HepG2 (cell line): ENCODE data around the gene ZPR1. TPM values are rescaled to one million over a fixed set of nuclear protein-coding genes. Genes with fewer than 3 reads are reported as not detected.

Source experiments
- CC2D1A ChIP-seq: sonication (generic); formaldehyde crosslinking; IDR thresholded peaks from 2 replicates; pipeline ENCODE4 v1.8.1; 2023; ENCODE audit warnings: mild to moderate bottlenecking, missing genetic modification reagents
- ERF ChIP-seq: IDR thresholded peaks from 2 replicates; pipeline ENCODE4 v1.6.1; 2018; ENCODE audit warnings: missing biosample characterization, missing genetic modification reagents
- FIP1L1 ChIP-seq: fragments of 200-400 bp; formaldehyde crosslinking; IDR thresholded peaks from 2 replicates; pipeline ENCODE4 v1.6.1; 2018; ENCODE audit warnings: low read depth, mild to moderate bottlenecking, low read length, moderate library complexity, borderline replicate concordance; ENCODE audit not compliant: insufficient read depth
- MTF1 ChIP-seq: sonication (generic); formaldehyde crosslinking; IDR thresholded peaks from 2 replicates; pipeline ENCODE4 v1.5.0; 2020; ENCODE audit warnings: missing genetic modification reagents
- NFAT5 ChIP-seq: sonication (generic); formaldehyde crosslinking; IDR thresholded peaks from 2 replicates; pipeline ENCODE4 v1.4.0; 2020; ENCODE audit warnings: missing genetic modification reagents
- NFE2L2 ChIP-seq: fragments of 150-350 bp; IDR thresholded peaks from 2 replicates; pipeline ENCODE4 v1.6.1; 2014; ENCODE audit warnings: low read length
- NFIB ChIP-seq: sonication (generic); formaldehyde crosslinking; IDR thresholded peaks from 2 replicates; pipeline ENCODE4 v1.9.0; 2021; ENCODE audit warnings: missing genetic modification reagents, mild to moderate bottlenecking, borderline replicate concordance
- SAFB2 ChIP-seq: sonication (generic); formaldehyde crosslinking; IDR thresholded peaks from 2 replicates; pipeline ENCODE4 v1.5.1; 2020; ENCODE audit warnings: missing genetic modification reagents, low read depth, mild to moderate bottlenecking, borderline replicate concordance
- ZC3H13 ChIP-seq: sonication (generic); formaldehyde crosslinking; IDR thresholded peaks from 2 replicates; pipeline ENCODE4 v1.8.1; 2023; ENCODE audit warnings: mild to moderate bottlenecking, missing genetic modification reagents, moderate library complexity
- ZNF232 ChIP-seq: sonication (generic); formaldehyde crosslinking; IDR thresholded peaks from 2 replicates; pipeline ENCODE4 v1.4.0; 2020; ENCODE audit warnings: missing genetic modification reagents, borderline replicate concordance
- ZNF30 ChIP-seq: sonication (generic); formaldehyde crosslinking; IDR thresholded peaks from 2 replicates; pipeline ENCODE4 v1.5.0; 2020; ENCODE audit warnings: mild to moderate bottlenecking, missing genetic modification reagents
- ZNF580 ChIP-seq: IDR thresholded peaks from 2 replicates; pipeline ENCODE4 v1.6.1; 2016; ENCODE audit warnings: low read depth, borderline replicate concordance
- ZNF724P ChIP-seq: sonication (generic); formaldehyde crosslinking; IDR thresholded peaks from 2 replicates; pipeline ENCODE4 v1.8.0; 2022; ENCODE audit warnings: missing genetic modification reagents, borderline replicate concordance
- ZNF740 ChIP-seq: sonication (generic); formaldehyde crosslinking; IDR thresholded peaks from 2 replicates; pipeline ENCODE4 v1.4.0; 2020; ENCODE audit warnings: missing genetic modification reagents
- ZNF747 ChIP-seq: sonication (generic); formaldehyde crosslinking; IDR thresholded peaks from 2 replicates; pipeline ENCODE4 v1.8.1; 2023; ENCODE audit warnings: missing genetic modification reagents, mild to moderate bottlenecking, borderline replicate concordance
- ZNF782 ChIP-seq: sonication (generic); formaldehyde crosslinking; IDR thresholded peaks from 2 replicates; pipeline ENCODE4 v1.4.0; 2020; ENCODE audit warnings: missing genetic modification reagents, mild to moderate bottlenecking, borderline replicate concordance
- polyA plus RNA-seq, 8 experiments: library from polyadenylated mRNA; depleted of rRNA in 3 of 8; stranded (reverse) in 7 of 8; unstranded in 1 of 8; fragments of >200 nt; fragmentation: Illumina TruSeq in 4 of 8; extraction: Trizol in 4 of 8; gene quantifications; 2 replicates each; pipeline versions ENCODE4 v1.2.1 to v1.2.3, GENCODE V29; 2011 to 2016; ENCODE audit warnings: low read depth in 4 of 8, missing spikeins in 1 of 8, mixed read lengths in 1 of 8; ENCODE audit not compliant: insufficient read depth in 1 of 8
- total RNA-seq, 5 experiments: library from RNA; depleted of rRNA; stranded (reverse); fragments of >200 nt; fragmentation: Illumina TruSeq; extraction: Trizol; gene quantifications; 2 replicates each; pipeline ENCODE4 v1.2.3, GENCODE V29; 2016; ENCODE audit warnings: low read depth in 1 of 5
- TF ChIP-seq, protein P1 (sequence below): sonication (generic); formaldehyde crosslinking; IDR thresholded peaks from 2 replicates; pipeline ENCODE4 v1.5.0; 2020; ENCODE audit warnings: mild to moderate bottlenecking, missing genetic modification reagents
- TF ChIP-seq, protein P2 (sequence below): sonication (generic); formaldehyde crosslinking; IDR thresholded peaks from 2 replicates; pipeline ENCODE4 v1.5.0; 2020; ENCODE audit warnings: mild to moderate bottlenecking, missing genetic modification reagents

Gene ZPR1
- total and polyA plus RNA-seq, 2 of the 13 experiments (the other 11 are each of a cell fraction or from before 2014, with no cell fraction given): 40.0 to 79.3 TPM

DNA sequence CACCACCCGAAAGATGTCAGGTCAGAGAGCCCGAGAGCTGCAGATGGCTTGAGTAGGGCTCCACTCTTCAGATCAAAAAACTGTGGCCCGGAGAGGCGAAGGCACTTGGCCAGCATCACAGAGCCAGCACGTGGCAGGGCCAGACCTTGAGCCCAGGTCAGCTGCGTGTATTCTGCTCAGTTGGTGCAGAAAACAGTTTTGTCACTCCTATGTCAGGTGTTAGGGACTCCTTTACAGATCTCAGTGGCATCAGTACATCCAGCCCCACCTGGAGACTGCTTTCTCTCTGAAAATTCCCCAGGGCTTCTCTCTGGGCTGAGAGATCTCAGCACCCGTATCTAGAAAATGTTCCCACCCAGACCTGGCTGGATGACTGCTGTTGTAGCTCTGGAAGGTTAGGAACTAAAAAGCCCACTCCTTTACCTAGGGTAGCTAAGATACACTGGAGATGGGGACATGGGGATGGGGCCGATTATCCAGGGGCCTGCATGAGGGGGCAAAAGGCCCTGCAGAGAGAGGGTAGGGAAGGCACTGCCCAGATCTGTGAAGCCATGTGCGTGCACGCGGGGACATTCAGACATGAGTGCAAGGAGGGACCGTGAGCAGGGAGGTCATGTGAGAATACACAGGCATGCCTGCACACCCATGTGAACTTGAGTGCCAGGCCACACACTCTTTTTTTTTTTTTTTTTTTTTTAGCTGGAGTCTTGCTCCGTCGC is 46.2 kb upstream of the ZPR1 start (continued):
- TF ChIP-seq NFAT5: no peak; the same call in 1 of the 2 replicates
- TF ChIP-seq ZNF740 (CRISPR knock-in tag): peak; percentile 51; the same call in 1 of the 2 replicates
- peak; percentile 80 for TF ChIP-seq ERF (CRISPR knock-in tag)
- peak; percentile 54; the same call in 1 of the 2 replicates for TF ChIP-seq ZNF782 (CRISPR knock-in tag)
- no peak for TF ChIP-seq CC2D1A (CRISPR knock-in tag)
- TF ChIP-seq, protein P1, sequence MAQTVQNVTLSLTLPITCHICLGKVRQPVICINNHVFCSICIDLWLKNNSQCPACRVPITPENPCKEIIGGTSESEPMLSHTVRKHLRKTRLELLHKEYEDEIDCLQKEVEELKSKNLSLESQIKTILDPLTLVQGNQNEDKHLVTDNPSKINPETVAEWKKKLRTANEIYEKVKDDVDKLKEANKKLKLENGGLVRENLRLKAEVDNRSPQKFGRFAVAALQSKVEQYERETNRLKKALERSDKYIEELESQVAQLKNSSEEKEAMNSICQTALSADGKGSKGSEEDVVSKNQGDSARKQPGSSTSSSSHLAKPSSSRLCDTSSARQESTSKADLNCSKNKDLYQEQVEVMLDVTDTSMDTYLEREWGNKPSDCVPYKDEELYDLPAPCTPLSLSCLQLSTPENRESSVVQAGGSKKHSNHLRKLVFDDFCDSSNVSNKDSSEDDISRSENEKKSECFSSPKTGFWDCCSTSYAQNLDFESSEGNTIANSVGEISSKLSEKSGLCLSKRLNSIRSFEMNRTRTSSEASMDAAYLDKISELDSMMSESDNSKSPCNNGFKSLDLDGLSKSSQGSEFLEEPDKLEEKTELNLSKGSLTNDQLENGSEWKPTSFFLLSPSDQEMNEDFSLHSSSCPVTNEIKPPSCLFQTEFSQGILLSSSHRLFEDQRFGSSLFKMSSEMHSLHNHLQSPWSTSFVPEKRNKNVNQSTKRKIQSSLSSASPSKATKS (CRISPR knock-in tag): no peak
- 0 out of 2 replicates have a peak, but pooled peaks have one; percentile 3 for TF ChIP-seq ZNF580 (CRISPR knock-in tag)
- TF ChIP-seq, protein P2, sequence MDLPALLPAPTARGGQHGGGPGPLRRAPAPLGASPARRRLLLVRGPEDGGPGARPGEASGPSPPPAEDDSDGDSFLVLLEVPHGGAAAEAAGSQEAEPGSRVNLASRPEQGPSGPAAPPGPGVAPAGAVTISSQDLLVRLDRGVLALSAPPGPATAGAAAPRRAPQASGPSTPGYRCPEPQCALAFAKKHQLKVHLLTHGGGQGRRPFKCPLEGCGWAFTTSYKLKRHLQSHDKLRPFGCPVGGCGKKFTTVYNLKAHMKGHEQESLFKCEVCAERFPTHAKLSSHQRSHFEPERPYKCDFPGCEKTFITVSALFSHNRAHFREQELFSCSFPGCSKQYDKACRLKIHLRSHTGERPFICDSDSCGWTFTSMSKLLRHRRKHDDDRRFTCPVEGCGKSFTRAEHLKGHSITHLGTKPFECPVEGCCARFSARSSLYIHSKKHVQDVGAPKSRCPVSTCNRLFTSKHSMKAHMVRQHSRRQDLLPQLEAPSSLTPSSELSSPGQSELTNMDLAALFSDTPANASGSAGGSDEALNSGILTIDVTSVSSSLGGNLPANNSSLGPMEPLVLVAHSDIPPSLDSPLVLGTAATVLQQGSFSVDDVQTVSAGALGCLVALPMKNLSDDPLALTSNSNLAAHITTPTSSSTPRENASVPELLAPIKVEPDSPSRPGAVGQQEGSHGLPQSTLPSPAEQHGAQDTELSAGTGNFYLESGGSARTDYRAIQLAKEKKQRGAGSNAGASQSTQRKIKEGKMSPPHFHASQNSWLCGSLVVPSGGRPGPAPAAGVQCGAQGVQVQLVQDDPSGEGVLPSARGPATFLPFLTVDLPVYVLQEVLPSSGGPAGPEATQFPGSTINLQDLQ (CRISPR knock-in tag): no peak
- peak; percentile 63; the same call in 1 of the 2 replicates for TF ChIP-seq ZNF724P
- peak; percentile 88; the same call in 1 of the 2 replicates for TF ChIP-seq ZC3H13 (CRISPR knock-in tag)
- no peak for TF ChIP-seq FIP1L1
- no peak for TF ChIP-seq NFIB (CRISPR knock-in tag)
- TF ChIP-seq ZNF747: no peak
- TF ChIP-seq SAFB2 (CRISPR knock-in tag): no peak
- TF ChIP-seq NFE2L2: no peak
- TF ChIP-seq ZNF232 (CRISPR knock-in tag): peak; percentile 52; the same call in 1 of the 2 replicates
- no peak for TF ChIP-seq MTF1 (CRISPR knock-in tag)
- TF ChIP-seq ZNF30 (CRISPR knock-in tag): no peak
